GM12874 (cell line): ENCODE measurements around the gene SEC23B.

Experiments
- CTCF ChIP-seq: IDR thresholded peaks from 2 replicates; pipeline ENCODE4 v1.5.1; 2011; ENCODE audit warnings: low read depth, mild to moderate bottlenecking, control low read depth, low read length, moderate library complexity; ENCODE audit not compliant: insufficient read depth

The SEC23B gene

GRCh38 chr20:18543932-18544331, 36.2 kb downstream of the SEC23B start:
- TF ChIP-seq CTCF, result no peak

GRCh38 chr20:18545566-18545965, 37.8 kb downstream of the SEC23B start:
- TF ChIP-seq CTCF, result no peak

DNA sequence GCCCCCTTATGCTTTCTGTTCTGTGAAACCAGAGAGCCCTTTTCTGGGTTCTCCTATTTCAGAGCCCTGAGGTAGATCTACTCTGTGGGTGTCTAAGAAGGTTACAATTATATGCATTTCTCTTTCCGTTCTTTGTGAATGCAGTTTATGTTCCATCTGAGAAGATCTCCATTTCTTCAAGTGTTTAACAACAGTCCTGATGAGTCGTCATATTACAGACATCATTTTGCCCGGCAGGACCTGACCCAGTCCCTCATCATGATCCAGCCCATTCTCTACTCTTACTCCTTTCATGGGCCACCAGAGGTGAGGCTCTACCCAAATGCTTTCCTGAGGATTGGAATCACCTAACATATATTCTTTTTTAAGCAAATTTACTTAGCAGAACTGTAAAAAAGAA, 40.7 kb downstream of the SEC23B start:
- TF ChIP-seq CTCF, result no peak

DNA sequence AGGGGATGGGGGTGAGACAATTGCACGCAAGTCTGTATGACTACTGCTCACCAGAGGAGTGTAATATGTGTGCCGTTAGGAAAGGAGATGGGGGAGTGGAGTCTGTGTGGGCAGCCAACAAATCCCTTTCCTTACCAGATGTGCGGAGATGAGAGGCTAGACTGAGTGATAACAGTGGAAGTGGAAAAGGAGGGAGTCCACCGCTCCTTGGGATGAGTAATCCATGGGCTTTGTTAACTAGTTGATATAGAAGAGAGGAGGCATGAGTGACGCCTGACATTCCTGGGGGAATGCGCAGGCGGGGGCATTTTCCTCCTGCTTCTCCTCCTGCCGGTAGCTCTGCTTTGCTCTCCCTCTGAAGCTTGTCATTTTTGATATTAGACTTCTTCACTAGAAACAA, 46.0 kb downstream of the SEC23B start:
- TF ChIP-seq CTCF, result no peak

GRCh38 chr20:18566892-18567738, 59.4 kb downstream of the SEC23B start, which contains the start of gene SMIM26:
Gene SMIM26 (plus strand): TSS chr20:18567432. CDS start chr20:18567479, 47 bp downstream.
- no peak for TF ChIP-seq CTCF

DNA sequence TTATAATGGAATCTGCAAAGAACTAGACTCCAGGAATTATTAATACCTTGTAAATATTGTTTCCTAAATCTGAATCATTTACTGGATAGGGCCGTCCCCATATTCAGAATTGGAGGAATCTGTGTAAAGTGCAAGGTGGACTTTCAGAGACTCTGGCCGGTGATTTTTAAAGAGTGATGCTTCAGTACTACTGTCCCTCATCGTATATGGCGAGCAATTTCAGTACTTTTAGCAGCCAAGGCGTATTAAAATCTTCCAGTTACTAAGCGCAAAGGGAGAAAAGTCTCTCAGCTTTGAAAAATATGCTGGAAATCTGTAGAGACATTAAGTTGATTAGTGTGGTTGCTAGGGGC, 60.0 kb downstream of the SEC23B start:
- no peak for TF ChIP-seq CTCF

- no peak for TF ChIP-seq CTCF
These were observed 63.3 kb downstream of the SEC23B start for GRCh38 chr20:18571009-18571408.
